ENCODE results near the gene RNF148. TPM values are rescaled to one million over a fixed set of nuclear protein-coding genes. Genes with fewer than 3 reads are reported as not detected.

RNF148 gene
- total and polyA plus RNA-seq, 7 experiments from 2014 or later: not detected

- Mint-ChIP-seq H3K9me3 (peaks cover 0 to 15% (median 1%) of the 10 kb centered on the region in 11 donors), H3K36me3 (no peaks in the 10 kb centered on the region), H3K27me3 (no peaks in the 10 kb centered on the region), H3K4me1 (no peaks in the 10 kb centered on the region), H3K4me3 (no peak overlapping the region), H3K27ac (no peak overlapping the region)
- no peaks in the 10 kb centered on the region for H3K36me3 ChIP-seq (ENCODE audit: control insufficient read depth in 2 of 3, insufficient read depth in 3 of 3, low read length in 3 of 3)
- ATAC-seq (no peak), DNase-seq (no peak)
- ChIA-PET CTCF (no interaction called here), POLR2A (no interaction called here)
- intact Hi-C loops (cut with micrococcal nuclease): no loop called here
- H3K27ac ChIP-seq (ENCODE audit: low read depth, low read length): no peak overlapping the region
- H3K4me1 ChIP-seq (ENCODE audit: control insufficient read depth in 2 of 2, insufficient read depth in 2 of 2, low read length in 2 of 2): no peaks in the 10 kb centered on the region
- H3K27me3 ChIP-seq (ENCODE audit: control insufficient read depth in 2 of 2, insufficient read depth in 2 of 2, low read length in 2 of 2): no peaks in the 10 kb centered on the region
- H3K9me3 ChIP-seq (ENCODE audit: control insufficient read depth in 2 of 3, low read length in 3 of 3): no peaks in the 10 kb centered on the region
- no peak overlapping the region for H3K4me3 ChIP-seq (ENCODE audit: low read length)
Measured at GRCh38 chr7:122710916-122711315, 8.2 kb upstream of the RNF148 start.

GRCh38 chr7:122709930-122710646 lies 7.4 kb upstream of the RNF148 start:
- H3K27ac ChIP-seq (ENCODE audit: low read depth, low read length): no peak overlapping the region
- H3K4me3 ChIP-seq (ENCODE audit: low read length): no peak overlapping the region
- H3K27ac Mint-ChIP-seq: no peak overlapping the region
- H3K9me3 ChIP-seq (ENCODE audit: control insufficient read depth in 2 of 3, low read length in 3 of 3): no peaks in the 10 kb centered on the region
- no peak overlapping the region for H3K4me3 Mint-ChIP-seq
- ATAC-seq (no peak), DNase-seq (no peak)
- no peaks in the 10 kb centered on the region for H3K27me3 ChIP-seq (ENCODE audit: control insufficient read depth in 2 of 2, insufficient read depth in 2 of 2, low read length in 2 of 2)
- no peaks in the 10 kb centered on the region for H3K36me3 Mint-ChIP-seq
- H3K4me1 Mint-ChIP-seq: no peaks in the 10 kb centered on the region
- ChIA-PET POLR2A (no interaction called here), CTCF (no interaction called here)
- intact Hi-C loops (cut with micrococcal nuclease): no loop called here
- peaks cover 0 to 15% (median 1%) of the 10 kb centered on the region in 11 donors for H3K9me3 Mint-ChIP-seq
- H3K4me1 ChIP-seq (ENCODE audit: control insufficient read depth in 2 of 2, insufficient read depth in 2 of 2, low read length in 2 of 2): no peaks in the 10 kb centered on the region
- H3K36me3 ChIP-seq (ENCODE audit: control insufficient read depth in 2 of 3, insufficient read depth in 3 of 3, low read length in 3 of 3): no peaks in the 10 kb centered on the region
- H3K27me3 Mint-ChIP-seq: no peaks in the 10 kb centered on the region

DNA sequence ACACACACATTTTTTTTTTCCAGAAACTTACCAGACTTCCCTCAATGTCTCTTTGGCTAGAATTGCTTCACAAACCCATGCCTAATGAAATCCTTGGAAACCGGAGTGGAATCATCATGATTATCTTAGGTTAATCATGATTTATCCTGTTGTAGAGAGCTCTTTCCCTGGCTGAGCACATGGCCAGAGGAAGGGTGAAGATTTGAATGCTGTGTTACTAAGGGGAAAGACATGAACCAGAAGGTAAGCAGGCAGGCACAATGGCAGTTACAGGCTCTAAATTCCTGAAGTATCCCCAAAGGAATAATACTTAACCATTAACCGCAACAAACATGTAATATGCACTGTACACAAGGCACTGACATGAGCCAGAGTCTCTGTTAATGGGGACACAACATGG lies 4.1 kb upstream of the RNF148 start:
- H3K36me3 ChIP-seq (ENCODE audit: control insufficient read depth in 2 of 3, insufficient read depth in 3 of 3, low read length in 3 of 3): no peaks in the 10 kb centered on the region
- Mint-ChIP-seq H3K4me1 (no peaks in the 10 kb centered on the region), H3K4me3 (no peak overlapping the region), H3K36me3 (peaks cover 0 to 4% (median 0%) of the 10 kb centered on the region in 5 donors), H3K9me3 (peaks cover 0 to 24% (median 6%) of the 10 kb centered on the region in 11 donors), H3K27ac (no peak overlapping the region), H3K27me3 (no peaks in the 10 kb centered on the region)
- ChIA-PET CTCF (no interaction called here), POLR2A (no interaction called here)
- H3K4me1 ChIP-seq (ENCODE audit: control insufficient read depth in 2 of 2, insufficient read depth in 2 of 2, low read length in 2 of 2): no peaks in the 10 kb centered on the region
- ATAC-seq (no peak), DNase-seq (no peak)
- no peaks in the 10 kb centered on the region for H3K9me3 ChIP-seq (ENCODE audit: control insufficient read depth in 2 of 3, low read length in 3 of 3)
- no peaks in the 10 kb centered on the region for H3K27me3 ChIP-seq (ENCODE audit: control insufficient read depth in 2 of 2, insufficient read depth in 2 of 2, low read length in 2 of 2)
- no peak overlapping the region for H3K27ac ChIP-seq (ENCODE audit: low read depth, low read length)
- H3K4me3 ChIP-seq (ENCODE audit: low read length): no peak overlapping the region
- intact Hi-C loops (cut with micrococcal nuclease): no loop called here

GRCh38 chr7:122699017-122699416 lies 3.7 kb downstream of the RNF148 start, which contains the start of gene RNF133:
RNF133 (minus strand) TSS chr7:122699117; CDS start chr7:122698918, 199 bp downstream.
- no peaks in the 10 kb centered on the region for H3K9me3 ChIP-seq (ENCODE audit: control insufficient read depth in 2 of 3, low read length in 3 of 3)
- H3K36me3 Mint-ChIP-seq: peaks cover 0 to 4% (median 0%) of the 10 kb centered on the region in 5 donors
- intact Hi-C loops (cut with micrococcal nuclease): no loop called here
- POLR2A ChIA-PET: no interaction called here
- ATAC-seq: no peak
- H3K27me3 Mint-ChIP-seq: no peaks in the 10 kb centered on the region
- no peak within 1 kb of the TSS for H3K4me3 ChIP-seq (ENCODE audit: low read length)
- CTCF ChIA-PET: no interaction called here
- H3K9me3 Mint-ChIP-seq: peaks cover 0 to 26% (median 10%) of the 10 kb centered on the region in 11 donors
- no peaks in the 10 kb centered on the region for H3K4me1 ChIP-seq (ENCODE audit: control insufficient read depth in 2 of 2, insufficient read depth in 2 of 2, low read length in 2 of 2)
- H3K36me3 ChIP-seq (ENCODE audit: control insufficient read depth in 2 of 3, insufficient read depth in 3 of 3, low read length in 3 of 3): no peaks in the 10 kb centered on the region
- no peak within 1 kb of the TSS for H3K4me3 Mint-ChIP-seq
- no peak for DNase-seq
- H3K4me1 Mint-ChIP-seq: no peaks in the 10 kb centered on the region
- H3K27ac Mint-ChIP-seq: no peak within 1 kb of the TSS
- no peak within 1 kb of the TSS for H3K27ac ChIP-seq (ENCODE audit: low read depth, low read length)
- no peaks in the 10 kb centered on the region for H3K27me3 ChIP-seq (ENCODE audit: control insufficient read depth in 2 of 2, insufficient read depth in 2 of 2, low read length in 2 of 2)

DNA sequence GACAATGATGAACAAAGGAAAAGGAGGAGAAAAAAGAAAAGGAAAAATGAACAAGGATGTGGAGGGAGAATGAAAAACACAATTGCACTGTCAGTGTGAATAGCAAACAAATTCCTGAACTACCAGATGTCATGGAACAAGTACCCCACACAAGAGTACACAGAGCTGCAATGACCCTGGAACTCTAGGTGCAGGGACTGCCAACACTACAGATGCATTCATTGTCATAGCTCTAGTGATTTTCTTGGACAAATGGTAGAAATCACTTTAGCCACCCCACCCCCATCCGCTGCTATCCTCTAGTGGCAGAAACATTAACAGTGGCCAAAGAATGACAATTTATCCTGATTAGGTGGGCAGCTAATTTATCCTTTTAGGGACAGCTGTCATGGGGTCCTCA lies 6.9 kb downstream of the RNF148 start:
- intact Hi-C loops (cut with micrococcal nuclease): no loop called here
- POLR2A ChIA-PET: no interaction called here
- H3K27ac ChIP-seq (ENCODE audit: low read depth, low read length): no peak overlapping the region
- H3K27me3 ChIP-seq (ENCODE audit: control insufficient read depth in 2 of 2, insufficient read depth in 2 of 2, low read length in 2 of 2): no peaks in the 10 kb centered on the region
- ATAC-seq: no peak
- no peaks in the 10 kb centered on the region for H3K4me1 ChIP-seq (ENCODE audit: control insufficient read depth in 2 of 2, insufficient read depth in 2 of 2, low read length in 2 of 2)
- no peaks in the 10 kb centered on the region for H3K4me1 Mint-ChIP-seq
- H3K4me3 ChIP-seq (ENCODE audit: low read length): no peak overlapping the region
- H3K27ac Mint-ChIP-seq: no peak overlapping the region
- no peaks in the 10 kb centered on the region for H3K36me3 ChIP-seq (ENCODE audit: control insufficient read depth in 2 of 3, insufficient read depth in 3 of 3, low read length in 3 of 3)
- no peaks in the 10 kb centered on the region for H3K27me3 Mint-ChIP-seq
- no peak for DNase-seq
- peaks cover 0 to 21% (median 8%) of the 10 kb centered on the region in 11 donors for H3K9me3 Mint-ChIP-seq
- H3K4me3 Mint-ChIP-seq: no peak overlapping the region
- H3K9me3 ChIP-seq (ENCODE audit: control insufficient read depth in 2 of 3, low read length in 3 of 3): no peaks in the 10 kb centered on the region
- peaks cover 0 to 6% (median 0%) of the 10 kb centered on the region in 5 donors for H3K36me3 Mint-ChIP-seq
- CTCF ChIA-PET: no interaction called here

- peaks cover 0 to 6% (median 0%) of the 10 kb centered on the region in 5 donors for H3K36me3 Mint-ChIP-seq
- peaks cover 0 to 20% (median 6%) of the 10 kb centered on the region in 11 donors for H3K9me3 Mint-ChIP-seq
- Histone ChIP-seq H3K9me3 (ENCODE audit: control insufficient read depth in 2 of 3, low read length in 3 of 3) (no peaks in the 10 kb centered on the region), H3K4me1 (ENCODE audit: control insufficient read depth in 2 of 2, insufficient read depth in 2 of 2, low read length in 2 of 2) (no peaks in the 10 kb centered on the region), H3K27ac (ENCODE audit: low read depth, low read length) (no peak overlapping the region), H3K4me3 (ENCODE audit: low read length) (no peak overlapping the region), H3K36me3 (ENCODE audit: control insufficient read depth in 2 of 3, insufficient read depth in 3 of 3, low read length in 3 of 3) (no peaks in the 10 kb centered on the region), H3K27me3 (ENCODE audit: control insufficient read depth in 2 of 2, insufficient read depth in 2 of 2, low read length in 2 of 2) (no peaks in the 10 kb centered on the region)
- ChIA-PET CTCF (no interaction called here), POLR2A (no interaction called here)
- H3K27ac Mint-ChIP-seq: no peak overlapping the region
- DNase-seq: no peak
- intact Hi-C loops (cut with micrococcal nuclease): no loop called here
- no peak overlapping the region for H3K4me3 Mint-ChIP-seq
- ATAC-seq: no peak
- H3K4me1 Mint-ChIP-seq: no peaks in the 10 kb centered on the region
- H3K27me3 Mint-ChIP-seq: no peaks in the 10 kb centered on the region
Measured at GRCh38 chr7:122694697-122695096, 8.0 kb downstream of the RNF148 start.

DNA sequence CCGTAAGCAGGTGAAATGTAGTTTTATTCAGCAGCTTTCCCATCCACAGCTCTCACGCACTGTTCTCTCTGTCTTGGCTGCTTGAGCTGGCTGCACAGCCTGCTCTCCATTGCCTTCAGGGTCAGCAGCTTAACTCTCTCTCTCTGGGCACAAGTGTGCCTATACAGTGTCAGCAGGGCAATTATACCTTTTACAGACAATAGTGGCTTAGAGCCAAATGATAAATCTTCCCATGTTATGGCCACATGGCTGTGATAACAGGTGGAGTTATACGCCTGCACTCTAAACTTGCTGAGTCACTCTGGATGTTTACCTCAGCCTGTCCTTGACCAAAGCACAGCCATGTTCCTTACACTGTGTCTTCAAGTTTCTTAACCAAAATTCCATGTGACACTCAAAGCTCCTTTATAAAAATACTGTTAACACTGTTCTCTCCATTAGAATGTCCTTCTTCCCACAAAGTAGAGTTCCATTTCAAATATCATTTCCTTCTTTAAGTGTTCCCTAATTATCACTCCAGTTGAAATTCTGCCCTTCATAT lies 9.9 kb downstream of the RNF148 start:
- peaks cover 0 to 6% (median 0%) of the 10 kb centered on the region in 5 donors for H3K36me3 Mint-ChIP-seq
- no peaks in the 10 kb centered on the region for H3K27me3 Mint-ChIP-seq
- no peak for DNase-seq
- Histone ChIP-seq H3K36me3 (ENCODE audit: control insufficient read depth in 2 of 3, insufficient read depth in 3 of 3, low read length in 3 of 3) (no peaks in the 10 kb centered on the region), H3K4me3 (ENCODE audit: low read length) (no peak overlapping the region), H3K27ac (ENCODE audit: low read depth, low read length) (no peak overlapping the region), H3K9me3 (ENCODE audit: control insufficient read depth in 2 of 3, low read length in 3 of 3) (no peaks in the 10 kb centered on the region), H3K27me3 (ENCODE audit: control insufficient read depth in 2 of 2, insufficient read depth in 2 of 2, low read length in 2 of 2) (no peaks in the 10 kb centered on the region), H3K4me1 (ENCODE audit: control insufficient read depth in 2 of 2, insufficient read depth in 2 of 2, low read length in 2 of 2) (no peaks in the 10 kb centered on the region)
- ATAC-seq: no peak
- H3K27ac Mint-ChIP-seq: no peak overlapping the region
- H3K9me3 Mint-ChIP-seq: peaks cover 0 to 16% (median 5%) of the 10 kb centered on the region in 11 donors
- ChIA-PET POLR2A (no interaction called here), CTCF (no interaction called here)
- no peak overlapping the region for H3K4me3 Mint-ChIP-seq
- intact Hi-C loops (cut with micrococcal nuclease): no loop called here
- H3K4me1 Mint-ChIP-seq: no peaks in the 10 kb centered on the region

Measured in naive thymus-derived CD4-positive, alpha-beta T cell (primary cell).